Stimulated activated CD8-positive, alpha-beta memory T cell treated with anti-CD3 and anti-CD28 coated beads, Interleukin-4, amount 100 ng/mL, for 48 hours (primary cell): ENCODE results near the gene PRR20C.
"Not testable (repeated sequence)": the region's sequence is repeated elsewhere in the genome, so short reads cannot be mapped to it uniquely, and the experiment has no call there.

ENCODE experiments used
- DNase-seq: peaks from one replicate; pipeline ENCODE4 v3.0.0-alpha.2; 2020

Gene PRR20C

DNA sequence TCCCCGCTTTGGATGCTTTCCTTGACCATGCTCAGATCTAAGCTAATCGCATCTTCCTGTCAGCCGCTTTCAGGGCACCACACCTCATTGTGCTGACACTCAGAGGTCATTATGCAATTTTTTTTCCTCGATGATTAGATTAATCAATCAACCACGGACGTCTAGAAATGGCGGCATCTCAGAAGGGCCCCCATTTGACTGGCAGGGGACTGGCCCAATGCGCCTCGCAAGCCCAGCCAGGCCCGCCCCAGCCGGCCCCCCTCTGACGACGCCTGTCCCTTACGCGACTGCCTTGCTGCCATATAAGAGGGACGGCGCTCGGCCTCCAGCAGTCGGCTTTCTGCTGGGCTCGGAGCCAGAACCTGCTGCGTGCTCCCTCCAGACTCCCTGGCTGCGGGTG is at the start of gene PRR20C:
Gene PRR20C (plus strand): TSS at position 301 of the 400 bp plus-strand sequence. CDS start 387 bp downstream, outside the sequence.
- not testable (repeated sequence) for DNase-seq

DNA sequence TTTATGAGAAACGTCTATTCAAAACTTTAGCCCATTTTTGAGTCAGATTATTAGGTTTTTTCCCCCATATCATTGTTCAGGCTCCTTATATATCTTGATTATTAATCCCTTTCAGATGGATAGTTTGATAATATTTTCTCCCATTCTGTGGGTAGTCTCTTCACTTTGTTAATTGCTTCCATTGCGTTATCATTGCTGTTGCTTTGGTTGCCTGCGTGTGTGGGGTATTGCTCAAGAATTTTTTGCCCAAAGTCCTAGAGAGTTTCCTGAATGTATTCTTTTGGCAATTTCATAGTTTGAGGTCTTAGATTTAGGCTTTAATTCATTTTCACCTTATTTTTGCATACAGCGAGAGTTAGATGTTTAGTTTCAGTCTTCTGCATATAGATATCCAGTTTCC is 38.9 kb upstream of the PRR20C start:
- DNase-seq, result no peak

DNA sequence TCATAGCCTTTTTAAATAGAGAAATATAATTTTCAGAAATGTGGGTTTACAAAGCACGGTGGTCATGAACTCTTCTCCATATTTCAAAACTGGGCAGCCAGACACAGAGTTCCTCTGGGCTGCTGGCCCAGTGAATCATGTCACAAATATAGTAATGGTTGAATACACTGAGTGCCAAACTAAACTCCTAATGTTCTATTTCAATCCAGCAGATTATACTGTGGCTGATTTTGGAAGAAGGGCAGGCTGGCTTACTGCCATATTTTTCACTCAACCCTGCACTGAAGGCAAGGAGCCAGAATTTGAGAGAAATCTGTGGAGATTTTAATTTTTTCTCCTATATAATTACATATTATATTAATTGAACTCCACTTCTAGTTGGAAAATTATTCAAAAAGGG is 30.2 kb upstream of the PRR20C start:
- DNase-seq, result no peak

DNA sequence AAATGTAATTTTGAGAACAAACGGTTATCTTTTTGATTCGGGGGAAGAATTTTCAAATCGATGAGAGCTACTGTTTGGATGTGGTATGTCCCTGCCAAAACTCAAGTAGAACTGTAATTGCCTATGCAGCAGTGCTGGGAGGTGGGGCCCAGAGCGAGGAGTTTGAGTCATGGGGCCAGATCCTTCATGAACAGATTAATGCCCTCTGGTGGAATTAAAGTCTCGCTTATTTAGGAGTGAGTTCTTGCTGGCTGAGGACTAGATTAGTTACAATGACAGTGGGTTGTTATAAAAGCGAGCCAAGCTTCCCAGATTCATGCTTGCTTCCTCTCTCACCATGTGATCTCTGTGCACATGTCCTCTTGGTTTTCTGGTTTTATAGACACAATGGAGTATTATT is 25.0 kb upstream of the PRR20C start:
- DNase-seq, result no peak

DNA sequence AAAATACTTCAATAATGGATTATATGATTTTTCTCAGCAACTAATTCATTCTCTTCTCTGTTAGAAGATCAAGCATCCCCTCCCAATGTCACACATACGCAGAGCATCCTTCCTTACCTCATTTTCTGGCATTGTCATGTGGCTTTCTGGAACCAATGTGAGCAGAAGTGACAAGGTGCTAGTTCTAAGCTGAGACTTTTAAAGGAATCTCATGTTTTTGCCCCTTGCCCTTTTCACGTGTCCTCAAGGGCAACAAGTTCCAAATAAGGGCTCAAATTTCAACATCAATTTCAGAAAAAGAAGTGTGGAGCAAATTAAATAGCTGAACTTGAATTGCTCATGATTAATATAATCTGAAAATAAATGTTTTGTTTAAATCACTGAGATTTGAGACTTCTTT is 17.8 kb upstream of the PRR20C start:
- no peak for DNase-seq

DNA sequence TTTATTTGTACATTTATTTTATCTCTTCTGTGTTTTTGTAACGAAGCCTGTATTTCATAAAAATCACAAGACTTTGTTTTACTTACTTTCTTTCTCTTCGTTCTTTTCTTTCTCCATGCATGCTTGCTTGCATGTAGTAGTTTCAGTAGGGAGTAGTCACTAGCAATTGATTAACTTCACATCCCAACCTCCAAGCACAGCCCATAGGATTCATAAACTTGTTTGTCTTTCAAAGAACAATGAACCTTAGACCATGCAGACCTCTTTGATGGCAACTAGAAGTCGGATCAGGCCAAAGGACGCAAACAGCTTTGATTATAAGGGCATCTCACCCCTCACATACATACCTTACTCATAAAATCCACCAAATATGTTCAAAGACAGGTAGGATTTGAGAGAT is 16.3 kb upstream of the PRR20C start:
- DNase-seq, result no peak

DNA sequence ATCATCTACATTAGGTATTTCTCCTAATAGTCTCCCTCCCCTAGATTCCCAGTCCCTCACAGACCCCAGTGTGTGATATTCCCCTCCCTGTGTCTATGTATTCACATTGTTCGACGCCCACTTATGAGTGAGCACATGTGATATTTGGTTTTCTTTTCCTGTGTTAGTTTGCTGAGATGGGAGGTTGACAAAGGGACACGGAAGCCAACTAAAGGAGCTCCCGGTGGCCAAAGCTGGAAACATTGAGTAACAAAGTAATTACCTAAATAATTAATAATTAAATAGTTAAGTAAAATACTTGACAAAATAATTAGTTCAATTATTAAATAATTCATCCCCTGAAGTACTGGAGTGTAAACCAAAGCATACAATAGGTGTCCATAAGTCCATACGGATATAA is 14.9 kb upstream of the PRR20C start:
- DNase-seq, result no peak

DNA sequence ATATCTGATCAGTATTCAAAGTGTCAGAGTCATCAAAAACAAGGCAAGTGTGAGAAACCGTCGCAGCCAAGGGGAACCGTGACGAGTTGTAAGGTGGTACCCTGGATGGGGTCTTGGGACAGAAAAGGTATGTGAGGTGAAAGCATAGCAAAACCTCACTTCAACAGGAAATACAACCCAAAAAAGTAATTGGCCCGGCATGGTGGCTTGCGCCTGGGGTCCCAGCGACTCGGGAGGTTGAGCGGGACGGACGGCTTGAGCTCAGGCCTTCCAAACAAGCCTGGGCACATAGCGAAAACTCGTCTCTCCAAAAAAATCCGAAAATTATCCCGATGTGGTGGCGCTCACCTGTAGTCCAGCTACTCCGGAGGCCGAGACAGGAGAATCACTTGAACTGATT is 14.1 kb upstream of the PRR20C start:
- not testable (repeated sequence) for DNase-seq

DNA sequence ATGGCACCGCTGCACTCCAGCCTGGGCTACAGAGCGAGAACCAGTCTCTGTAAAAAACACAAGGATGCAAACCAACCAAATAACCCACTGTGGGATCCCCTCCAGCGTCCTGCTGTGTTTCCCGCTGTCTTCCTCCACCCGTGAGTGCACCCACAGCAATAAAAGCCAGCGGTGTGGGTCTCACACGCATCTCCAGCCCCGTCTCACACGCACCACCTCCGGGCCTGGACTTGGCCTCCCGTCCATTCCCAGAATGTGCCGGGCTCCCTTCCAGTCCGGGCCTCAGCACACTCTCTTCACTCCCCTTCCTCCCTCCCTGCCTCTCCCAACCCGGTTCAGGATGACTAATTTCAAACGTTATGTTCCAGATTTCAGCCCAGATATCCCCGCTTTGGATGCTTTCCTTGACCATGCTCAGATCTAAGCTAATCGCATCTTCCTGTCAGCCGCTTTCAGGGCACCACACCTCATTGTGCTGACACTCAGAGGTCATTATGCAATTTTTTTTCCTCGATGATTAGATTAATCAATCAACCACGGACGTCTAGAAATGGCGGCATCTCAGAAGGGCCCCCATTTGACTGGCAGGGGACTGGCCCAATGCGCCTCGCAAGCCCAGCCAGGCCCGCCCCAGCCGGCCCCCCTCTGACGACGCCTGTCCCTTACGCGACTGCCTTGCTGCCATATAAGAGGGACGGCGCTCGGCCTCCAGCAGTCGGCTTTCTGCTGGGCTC is 13.5 kb upstream of the PRR20C start, which contains the start of gene PRR20A:
Gene PRR20A (plus strand): TSS at position 684 of the 734 bp plus-strand sequence. CDS start 387 bp downstream, outside the sequence.
- not testable (repeated sequence) for DNase-seq

DNA sequence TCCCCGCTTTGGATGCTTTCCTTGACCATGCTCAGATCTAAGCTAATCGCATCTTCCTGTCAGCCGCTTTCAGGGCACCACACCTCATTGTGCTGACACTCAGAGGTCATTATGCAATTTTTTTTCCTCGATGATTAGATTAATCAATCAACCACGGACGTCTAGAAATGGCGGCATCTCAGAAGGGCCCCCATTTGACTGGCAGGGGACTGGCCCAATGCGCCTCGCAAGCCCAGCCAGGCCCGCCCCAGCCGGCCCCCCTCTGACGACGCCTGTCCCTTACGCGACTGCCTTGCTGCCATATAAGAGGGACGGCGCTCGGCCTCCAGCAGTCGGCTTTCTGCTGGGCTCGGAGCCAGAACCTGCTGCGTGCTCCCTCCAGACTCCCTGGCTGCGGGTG is 6.7 kb upstream of the PRR20C start, which contains the start of gene PRR20B:
Gene PRR20B (plus strand): TSS at position 301 of the 400 bp plus-strand sequence. CDS start 387 bp downstream, outside the sequence.
- DNase-seq, result not testable (repeated sequence)

DNA sequence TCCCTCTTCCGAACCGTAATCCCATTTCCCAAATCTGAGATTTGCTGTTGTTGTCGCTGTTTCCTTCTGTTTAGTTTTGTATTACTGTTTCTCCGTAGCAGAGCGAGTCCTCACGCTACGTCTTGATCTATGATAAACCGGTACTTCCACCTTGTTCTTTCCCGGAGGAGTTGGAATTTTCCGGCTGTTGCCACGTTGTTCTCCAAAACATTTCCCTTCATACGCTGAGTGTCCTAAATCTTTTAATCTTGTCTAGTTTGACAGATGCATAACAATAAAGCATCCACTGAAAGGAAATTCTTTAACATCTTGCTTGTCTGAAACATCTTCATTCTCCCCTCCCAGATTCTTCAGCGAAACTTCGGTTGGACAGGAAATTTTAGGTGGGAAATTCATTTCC is 5.8 kb upstream of the PRR20C start:
- DNase-seq, result not testable (repeated sequence)

DNA sequence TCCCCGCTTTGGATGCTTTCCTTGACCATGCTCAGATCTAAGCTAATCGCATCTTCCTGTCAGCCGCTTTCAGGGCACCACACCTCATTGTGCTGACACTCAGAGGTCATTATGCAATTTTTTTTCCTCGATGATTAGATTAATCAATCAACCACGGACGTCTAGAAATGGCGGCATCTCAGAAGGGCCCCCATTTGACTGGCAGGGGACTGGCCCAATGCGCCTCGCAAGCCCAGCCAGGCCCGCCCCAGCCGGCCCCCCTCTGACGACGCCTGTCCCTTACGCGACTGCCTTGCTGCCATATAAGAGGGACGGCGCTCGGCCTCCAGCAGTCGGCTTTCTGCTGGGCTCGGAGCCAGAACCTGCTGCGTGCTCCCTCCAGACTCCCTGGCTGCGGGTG is 6.5 kb downstream of the PRR20C start, which contains the start of gene PRR20D:
Gene PRR20D (plus strand): TSS at position 301 of the 400 bp plus-strand sequence. CDS start 387 bp downstream, outside the sequence.
- DNase-seq, result not testable (repeated sequence)

DNA sequence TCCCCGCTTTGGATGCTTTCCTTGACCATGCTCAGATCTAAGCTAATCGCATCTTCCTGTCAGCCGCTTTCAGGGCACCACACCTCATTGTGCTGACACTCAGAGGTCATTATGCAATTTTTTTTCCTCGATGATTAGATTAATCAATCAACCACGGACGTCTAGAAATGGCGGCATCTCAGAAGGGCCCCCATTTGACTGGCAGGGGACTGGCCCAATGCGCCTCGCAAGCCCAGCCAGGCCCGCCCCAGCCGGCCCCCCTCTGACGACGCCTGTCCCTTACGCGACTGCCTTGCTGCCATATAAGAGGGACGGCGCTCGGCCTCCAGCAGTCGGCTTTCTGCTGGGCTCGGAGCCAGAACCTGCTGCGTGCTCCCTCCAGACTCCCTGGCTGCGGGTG is 13.0 kb downstream of the PRR20C start, which contains the start of gene PRR20E:
Gene PRR20E (plus strand): TSS at position 301 of the 400 bp plus-strand sequence. CDS start 387 bp downstream, outside the sequence.
- DNase-seq, result not testable (repeated sequence)

DNA sequence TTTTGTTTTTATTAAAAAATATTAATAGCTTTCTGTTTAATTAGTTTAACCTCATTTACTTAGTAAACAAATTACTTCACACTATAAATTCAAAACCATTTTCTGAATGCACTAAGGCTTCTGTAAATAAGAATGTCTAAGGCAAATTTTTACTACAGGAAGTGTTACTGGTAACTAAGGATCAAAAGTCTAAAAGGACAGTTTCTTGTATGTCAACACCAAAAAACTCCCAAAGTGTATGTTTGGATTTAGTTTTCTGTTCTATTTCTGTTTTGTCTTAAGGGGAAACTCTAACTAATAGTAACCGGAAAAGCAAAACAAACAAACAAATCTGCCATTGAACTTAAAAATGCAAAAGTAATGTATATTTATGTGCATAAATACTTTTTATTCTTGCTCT is 37.8 kb downstream of the PRR20C start:
- DNase-seq, result no peak
